Measurements from ENCODE around the gene LTC4S. TPM values are rescaled to one million over a fixed set of nuclear protein-coding genes. Genes with fewer than 3 reads are reported as not detected.

LTC4S gene
- total RNA-seq, 1 donor = 3.3 TPM

DNA sequence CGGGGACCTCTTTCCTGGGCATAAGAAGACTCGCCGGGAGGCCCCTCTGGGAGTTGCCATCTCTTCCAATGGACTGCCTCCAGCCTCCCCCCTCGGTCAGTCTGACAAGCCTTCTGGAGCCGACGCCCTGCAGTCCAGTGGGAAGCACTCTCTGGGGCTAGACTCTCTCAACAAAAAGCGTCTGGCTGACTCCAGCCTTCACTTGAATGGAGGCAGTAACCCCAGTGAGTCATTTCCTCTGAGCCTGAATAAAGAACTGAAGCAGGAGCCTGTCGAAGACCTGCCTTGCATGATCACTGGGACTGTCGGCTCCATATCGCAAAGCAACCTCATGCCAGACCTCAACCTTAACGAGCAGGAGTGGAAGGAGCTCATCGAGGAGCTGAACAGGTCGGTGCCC lies 28.4 kb upstream of the LTC4S start:
- H3K4me3 ChIP-seq (ENCODE audit: low read depth, low read length) = no peak overlapping the region
- TF ChIP-seq, protein P1, sequence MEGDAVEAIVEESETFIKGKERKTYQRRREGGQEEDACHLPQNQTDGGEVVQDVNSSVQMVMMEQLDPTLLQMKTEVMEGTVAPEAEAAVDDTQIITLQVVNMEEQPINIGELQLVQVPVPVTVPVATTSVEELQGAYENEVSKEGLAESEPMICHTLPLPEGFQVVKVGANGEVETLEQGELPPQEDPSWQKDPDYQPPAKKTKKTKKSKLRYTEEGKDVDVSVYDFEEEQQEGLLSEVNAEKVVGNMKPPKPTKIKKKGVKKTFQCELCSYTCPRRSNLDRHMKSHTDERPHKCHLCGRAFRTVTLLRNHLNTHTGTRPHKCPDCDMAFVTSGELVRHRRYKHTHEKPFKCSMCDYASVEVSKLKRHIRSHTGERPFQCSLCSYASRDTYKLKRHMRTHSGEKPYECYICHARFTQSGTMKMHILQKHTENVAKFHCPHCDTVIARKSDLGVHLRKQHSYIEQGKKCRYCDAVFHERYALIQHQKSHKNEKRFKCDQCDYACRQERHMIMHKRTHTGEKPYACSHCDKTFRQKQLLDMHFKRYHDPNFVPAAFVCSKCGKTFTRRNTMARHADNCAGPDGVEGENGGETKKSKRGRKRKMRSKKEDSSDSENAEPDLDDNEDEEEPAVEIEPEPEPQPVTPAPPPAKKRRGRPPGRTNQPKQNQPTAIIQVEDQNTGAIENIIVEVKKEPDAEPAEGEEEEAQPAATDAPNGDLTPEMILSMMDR (IDR thresholded peaks at IDR 0.05; ENCODE audit: insufficient read depth, low read length) = no peak
- DNase-seq (ENCODE audit: low read depth) = peak; percentile 93

DNA sequence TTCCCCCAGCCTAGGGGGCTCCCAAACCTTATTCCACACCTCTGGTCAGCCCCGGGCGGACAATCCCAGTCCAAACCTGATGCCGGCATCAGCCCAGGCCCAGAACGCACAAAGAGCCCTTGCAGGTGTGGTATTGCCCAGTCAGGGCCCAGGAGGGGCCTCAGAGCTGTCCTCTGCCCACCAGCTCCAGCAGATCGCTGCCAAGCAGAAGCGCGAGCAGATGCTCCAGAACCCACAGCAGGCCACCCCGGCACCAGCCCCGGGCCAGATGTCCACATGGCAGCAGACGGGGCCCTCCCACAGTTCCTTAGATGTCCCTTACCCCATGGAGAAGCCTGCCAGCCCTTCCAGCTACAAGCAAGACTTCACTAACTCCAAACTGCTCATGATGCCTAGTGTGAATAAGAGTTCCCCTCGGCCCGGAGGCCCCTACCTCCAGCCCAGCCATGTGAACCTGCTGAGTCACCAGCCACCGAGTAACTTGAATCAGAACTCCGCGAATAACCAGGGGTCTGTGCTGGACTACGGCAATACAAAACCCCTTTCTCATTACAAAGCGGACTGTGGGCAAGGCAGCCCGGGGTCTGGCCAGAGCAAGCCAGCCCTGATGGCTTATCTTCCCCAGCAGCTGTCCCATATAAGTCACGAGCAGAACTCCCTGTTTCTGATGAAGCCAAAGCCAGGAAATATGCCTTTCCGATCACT lies 27.6 kb upstream of the LTC4S start:
- TF ChIP-seq, protein P1 (IDR thresholded peaks at IDR 0.05; ENCODE audit: insufficient read depth, low read length) = no peak
- H3K4me3 ChIP-seq (ENCODE audit: low read depth, low read length) = no peak overlapping the region
- peak; percentile 23 for DNase-seq (ENCODE audit: low read depth)

DNA sequence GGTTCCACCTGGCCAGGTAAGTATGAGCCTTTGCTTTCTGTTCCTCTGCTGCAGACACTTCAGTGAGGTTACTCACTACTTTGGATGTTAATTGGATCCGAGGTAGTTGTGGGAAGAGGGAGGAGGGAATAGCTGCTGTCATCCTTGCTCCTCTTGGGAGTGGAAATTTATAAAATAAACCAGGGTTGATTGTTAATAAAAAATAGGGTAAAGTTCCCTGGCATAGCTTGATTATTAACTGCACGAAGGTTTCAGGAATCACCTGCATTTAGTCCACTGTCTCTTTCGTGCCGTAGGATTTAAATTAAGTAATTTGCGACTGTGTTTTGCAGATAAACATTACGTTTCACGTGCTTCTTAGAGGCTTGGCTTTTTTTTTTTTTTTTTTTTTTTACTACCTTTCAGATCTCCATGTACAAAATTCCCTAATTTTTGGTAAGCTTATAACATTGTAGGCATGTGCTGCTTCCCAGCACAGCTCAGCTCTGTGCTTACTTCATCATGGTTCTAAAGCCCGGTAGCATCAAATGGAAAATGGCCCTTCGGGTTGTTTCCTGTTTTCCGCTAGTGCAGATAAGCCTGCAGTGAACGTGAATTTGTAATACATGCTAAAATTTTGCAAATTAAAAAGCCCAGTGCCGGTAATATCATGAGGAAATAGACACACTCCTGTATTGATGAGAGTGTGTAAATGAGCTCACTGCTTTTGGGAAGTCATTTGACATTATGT lies 26.9 kb upstream of the LTC4S start:
- TF ChIP-seq, protein P1 (IDR thresholded peaks at IDR 0.05; ENCODE audit: insufficient read depth, low read length) = no peak
- no peak overlapping the region for H3K4me3 ChIP-seq (ENCODE audit: low read depth, low read length)
- no peak for DNase-seq (ENCODE audit: low read depth)

DNA sequence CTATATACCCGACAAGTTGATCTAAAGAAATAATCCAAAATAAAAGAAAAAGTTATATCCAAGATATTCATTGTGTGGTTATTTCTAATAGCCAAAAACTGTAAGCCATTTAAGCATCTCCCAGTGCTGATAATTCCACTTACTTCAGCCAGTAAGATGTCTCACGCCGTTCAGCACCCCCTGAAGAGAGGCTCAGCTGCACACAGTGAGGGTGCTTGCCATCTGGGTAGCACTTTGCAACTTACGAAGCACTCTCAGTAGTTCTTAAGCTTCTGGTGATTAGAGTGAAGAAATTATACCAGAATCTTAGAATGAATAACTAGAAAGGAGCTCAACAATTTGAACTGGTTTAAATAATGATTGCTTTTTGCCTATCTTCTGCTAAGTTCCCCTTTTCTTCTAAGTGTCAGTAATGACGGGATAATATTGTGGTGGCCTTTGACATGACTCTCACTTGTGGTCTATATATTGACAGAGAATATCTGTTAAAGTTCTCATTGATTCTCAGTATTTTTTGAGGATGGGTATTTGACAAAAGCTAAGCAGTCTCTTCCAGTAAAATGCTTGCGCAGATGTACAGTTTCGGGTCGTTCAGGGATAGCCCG lies 26.2 kb upstream of the LTC4S start:
- no peak for DNase-seq (ENCODE audit: low read depth)
- TF ChIP-seq, protein P1 (IDR thresholded peaks at IDR 0.05; ENCODE audit: insufficient read depth, low read length) = no peak
- H3K4me3 ChIP-seq (ENCODE audit: low read depth, low read length) = no peak overlapping the region

DNA sequence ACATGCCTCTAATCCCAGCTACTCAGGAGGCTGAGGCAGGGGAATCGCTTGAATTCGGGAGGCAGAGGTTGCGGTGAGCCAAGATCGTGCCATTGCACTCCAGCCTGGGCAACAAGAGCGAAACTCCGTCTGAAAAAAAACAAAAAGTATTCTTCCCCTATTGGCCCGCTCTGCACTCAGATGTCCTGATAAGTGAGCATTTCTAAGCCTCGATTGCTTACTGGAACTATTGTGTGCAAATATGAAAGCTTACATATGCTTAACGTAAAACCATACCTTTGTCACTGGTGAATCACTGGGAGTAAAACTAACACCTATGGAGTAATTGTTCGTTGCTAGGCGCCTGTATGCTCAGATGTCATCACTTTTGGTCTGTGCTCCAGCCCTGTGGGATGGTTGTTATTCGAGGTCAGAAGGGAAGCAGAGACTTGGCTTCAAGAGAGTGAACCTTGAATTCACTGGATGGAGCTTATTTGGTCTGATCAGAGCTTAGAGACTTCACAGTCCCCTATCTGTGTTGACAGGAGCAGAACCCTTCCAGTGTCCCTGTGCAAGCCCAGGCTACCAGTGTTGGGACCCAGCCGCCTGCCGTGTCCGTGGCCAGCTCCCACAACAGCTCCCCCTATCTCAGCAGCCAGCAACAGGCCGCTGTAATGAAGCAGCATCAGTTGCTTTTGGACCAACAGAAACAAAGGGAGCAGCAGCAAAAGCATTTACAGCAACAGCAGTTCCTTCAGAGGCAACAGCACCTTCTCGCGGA lies 25.3 kb upstream of the LTC4S start:
- no peak overlapping the region for H3K4me3 ChIP-seq (ENCODE audit: low read depth, low read length)
- no peak for DNase-seq (ENCODE audit: low read depth)
- TF ChIP-seq, protein P1 (IDR thresholded peaks at IDR 0.05; ENCODE audit: insufficient read depth, low read length) = peak; percentile 5

DNA sequence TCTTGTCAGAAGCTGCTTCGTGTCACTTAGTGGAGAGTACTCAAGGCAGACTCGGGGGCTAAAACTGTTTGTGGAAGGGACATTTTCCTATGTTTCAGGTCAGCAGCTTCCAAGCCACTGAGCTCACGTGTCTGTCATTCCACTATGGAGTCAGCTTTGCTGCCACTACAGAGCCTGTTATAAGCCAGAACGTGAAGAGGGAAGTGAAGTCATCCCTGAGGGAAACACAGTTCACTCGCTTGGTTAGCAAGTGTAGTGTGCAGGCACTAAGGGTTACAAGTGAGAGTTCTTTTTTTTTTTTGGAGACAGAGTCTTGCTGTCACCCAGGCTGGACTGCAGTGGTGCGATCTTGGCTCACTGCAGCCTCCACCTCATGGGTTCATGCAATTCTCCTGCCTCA lies 24.5 kb upstream of the LTC4S start:
- no peak for DNase-seq (ENCODE audit: low read depth)
- TF ChIP-seq, protein P1 (IDR thresholded peaks at IDR 0.05; ENCODE audit: insufficient read depth, low read length) = no peak
- no peak overlapping the region for H3K4me3 ChIP-seq (ENCODE audit: low read depth, low read length)

Measured in fibroblast of the aortic adventitia (primary cell).